Kidney (tissue), 14 donors: Measurements from ENCODE around the gene CADPS2. TPM values are rescaled to one million over a fixed set of nuclear protein-coding genes. Genes with fewer than 3 reads are reported as not detected.

Experiments
- DNase-seq, 5 donors: peaks; one replicate each; pipeline ENCODE4 v3.0.0-alpha.2; 2013 to 2020
- FAIRE-seq: peaks from 2 replicates; lab custom pipeline; 2012; peaks lifted over from hg19 to GRCh38; lab: Jason Lieb, UNC
- H3K27ac ChIP-seq, 2 donors: one replicate each; pipeline ENCODE4 v1.7.0; 2013; ENCODE audit warnings: low read depth in 2 of 2, low read length in 2 of 2, inconsistent platforms in 1 of 2
- H3K27me3 ChIP-seq: one replicate; pipeline ENCODE4 v1.7.1; 2013; ENCODE audit warnings: low read length, inconsistent platforms; ENCODE audit not compliant: control insufficient read depth, insufficient read depth
- H3K36me3 ChIP-seq, 3 donors: one replicate each; pipeline versions ENCODE4 v1.7.0 to v1.7.1; 2013; ENCODE audit warnings: low read length in 3 of 3, control low read depth in 1 of 3, inconsistent platforms in 1 of 3; ENCODE audit not compliant: insufficient read depth in 3 of 3, control insufficient read depth in 2 of 3
- H3K4me1 ChIP-seq, 3 donors: one replicate each; pipeline versions ENCODE4 v1.7.0 to v1.7.1; 2013; ENCODE audit warnings: low read length in 3 of 3, inconsistent platforms in 1 of 3, low read depth in 1 of 3; ENCODE audit not compliant: control insufficient read depth in 2 of 3, insufficient read depth in 2 of 3
- H3K4me3 ChIP-seq, 3 donors: one replicate each; pipeline versions ENCODE4 v1.7.0 to v1.8.1; 2013; ENCODE audit warnings: low read length in 3 of 3, control low read depth in 1 of 3, inconsistent platforms in 1 of 3
- H3K9ac ChIP-seq, 3 donors: one replicate each; pipeline versions ENCODE4 v1.7.0 to v1.7.1; 2013; ENCODE audit warnings: low read length in 3 of 3, control low read depth in 1 of 3, inconsistent platforms in 1 of 3
- H3K9me3 ChIP-seq, 3 donors: one replicate each; pipeline versions ENCODE4 v1.7.0 to v1.7.1; 2013; ENCODE audit warnings: low read length in 3 of 3, control low read depth in 1 of 3, inconsistent platforms in 1 of 3; ENCODE audit not compliant: control insufficient read depth in 2 of 3, insufficient read depth in 1 of 3
- CTCF ChIP-seq: IDR thresholded peaks from 3 replicates; pipeline ENCODE4 v1.5.1; 2012; ENCODE audit warnings: mild to moderate bottlenecking, moderate library complexity, borderline replicate concordance; ENCODE audit not compliant: insufficient read depth; ENCODE audit errors: extremely low read depth
- intact Hi-C: fragments of 100-400 bp; cut with DNase I; formaldehyde crosslinking; loops from one replicate; pipeline ENCODE4 v1.11.1; 2022
- polyA plus RNA-seq: library from polyadenylated mRNA; stranded (reverse); fragments of 350-450 nt; fragmentation: Illumina TruSeq; extraction: RNeasy Lipid Tissue Mini Kit (QIAGEN cat#74804); gene quantifications from one replicate; pipeline ENCODE4 v1.2.3, GENCODE V29; 2014; ENCODE audit warnings: low read depth, low replicate concordance; ENCODE audit not compliant: insufficient read depth
- total RNA-seq: library from RNA; stranded (reverse); fragmentation: NEBNext Ultra II Directional; extraction: Animal tissue kit (Norgen Biotek cat#: 25700); gene quantifications from one replicate; pipeline ENCODE4 v1.2.1, GENCODE V29; 2021
- donor health status: control.
- donor health status: control.
- donor health status: control.
- donor health status: control.
- donor health status: control.
- donor health status: DM: yes; HTN: yes; CAD: no.
- donor health status: Normal renal cell carcinoma (clear cell type).

The CADPS2 gene
- total and polyA plus RNA-seq, 2 donors from 2014 or later, result 33.0 to 39.9 TPM

- H3K9me3 ChIP-seq, result no peaks in the 10 kb centered on the region
- no peaks in the 10 kb centered on the region for H3K36me3 ChIP-seq
- TF ChIP-seq CTCF, result no peak
- FAIRE-seq, result no peak
- no peak overlapping the region for H3K27ac ChIP-seq
- intact Hi-C loops, result no loop called here
- H3K9ac ChIP-seq, result no peak overlapping the region
- no peaks in the 10 kb centered on the region for H3K27me3 ChIP-seq
- no peaks in the 10 kb centered on the region for H3K4me1 ChIP-seq
- no peak overlapping the region for H3K4me3 ChIP-seq
- no peak for DNase-seq
Measured at GRCh38 chr7:122339145-122339904, 546.9 kb downstream of the CADPS2 start.

- Histone ChIP-seq H3K9me3 (no peaks in the 10 kb centered on the region), H3K36me3 (no peaks in the 10 kb centered on the region), H3K27ac (no peak overlapping the region), H3K4me3 (no peak overlapping the region), H3K27me3 (no peaks in the 10 kb centered on the region), H3K9ac (no peak overlapping the region), H3K4me1 (no peaks in the 10 kb centered on the region)
- FAIRE-seq (no peak), DNase-seq (no peak)
- intact Hi-C loops, result no loop called here
- TF ChIP-seq CTCF, result no peak
Measured at GRCh38 chr7:122337011-122337410, 549.2 kb downstream of the CADPS2 start.

GRCh38 chr7:122329145-122329802 lies 557.0 kb downstream of the CADPS2 start:
- intact Hi-C loops, result no loop called here
- DNase-seq, result no peak
- FAIRE-seq, result no peak
- no peak overlapping the region for H3K4me3 ChIP-seq
- no peak overlapping the region for H3K9ac ChIP-seq
- H3K9me3 ChIP-seq, result no peaks in the 10 kb centered on the region
- no peak for TF ChIP-seq CTCF
- H3K27ac ChIP-seq, result no peak overlapping the region
- H3K4me1 ChIP-seq, result no peaks in the 10 kb centered on the region
- H3K27me3 ChIP-seq, result no peaks in the 10 kb centered on the region
- H3K36me3 ChIP-seq, result no peaks in the 10 kb centered on the region
